ENCODE data around the gene SLC12A2.

DNA sequence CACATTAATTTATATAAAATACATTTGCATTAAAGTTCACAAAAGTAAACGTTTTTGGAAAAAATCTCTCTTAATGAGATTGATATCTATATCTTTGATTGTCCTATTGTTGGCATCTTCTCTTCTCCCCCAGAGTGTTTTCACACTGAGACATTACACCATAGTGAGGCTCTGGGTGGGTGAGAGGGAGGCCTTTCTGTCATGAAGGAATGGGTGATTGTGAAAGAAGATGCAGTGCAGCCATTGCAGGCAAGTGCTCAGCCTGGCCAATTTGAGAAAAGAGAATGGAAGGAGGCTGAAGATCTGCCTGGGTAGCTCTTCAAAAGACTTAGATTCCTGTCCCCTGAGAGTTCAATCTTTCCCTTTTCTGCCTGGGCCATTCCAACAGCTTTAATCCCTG is 140.8 kb downstream of the SLC12A2 start:
- TF ChIP-seq, protein P1, sequence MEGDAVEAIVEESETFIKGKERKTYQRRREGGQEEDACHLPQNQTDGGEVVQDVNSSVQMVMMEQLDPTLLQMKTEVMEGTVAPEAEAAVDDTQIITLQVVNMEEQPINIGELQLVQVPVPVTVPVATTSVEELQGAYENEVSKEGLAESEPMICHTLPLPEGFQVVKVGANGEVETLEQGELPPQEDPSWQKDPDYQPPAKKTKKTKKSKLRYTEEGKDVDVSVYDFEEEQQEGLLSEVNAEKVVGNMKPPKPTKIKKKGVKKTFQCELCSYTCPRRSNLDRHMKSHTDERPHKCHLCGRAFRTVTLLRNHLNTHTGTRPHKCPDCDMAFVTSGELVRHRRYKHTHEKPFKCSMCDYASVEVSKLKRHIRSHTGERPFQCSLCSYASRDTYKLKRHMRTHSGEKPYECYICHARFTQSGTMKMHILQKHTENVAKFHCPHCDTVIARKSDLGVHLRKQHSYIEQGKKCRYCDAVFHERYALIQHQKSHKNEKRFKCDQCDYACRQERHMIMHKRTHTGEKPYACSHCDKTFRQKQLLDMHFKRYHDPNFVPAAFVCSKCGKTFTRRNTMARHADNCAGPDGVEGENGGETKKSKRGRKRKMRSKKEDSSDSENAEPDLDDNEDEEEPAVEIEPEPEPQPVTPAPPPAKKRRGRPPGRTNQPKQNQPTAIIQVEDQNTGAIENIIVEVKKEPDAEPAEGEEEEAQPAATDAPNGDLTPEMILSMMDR (IDR thresholded peaks at IDR 0.05), result no peak
- TF ChIP-seq POLR2A (IDR thresholded peaks at IDR 0.05), result no peak
- no peak for TF ChIP-seq POLR2AphosphoS5 (IDR thresholded peaks at IDR 0.05)

Data from prostate gland (tissue), 2 donors.